T47D (cell line): ENCODE measurements around the gene SEMA5A.

ENCODE experiments used
- DNase-seq, 2 experiments: peaks; one replicate each; pipeline versions ENCODE4 v3.0.0 to v3.0.0-alpha.2; 2011 to 2012; ENCODE audit warnings: low read depth in 1 of 2, low spot score in 1 of 2
- JUND ChIP-seq: IDR thresholded peaks from 2 replicates; pipeline ENCODE4 v1.6.1; 2012; ENCODE audit warnings: low read depth
- in situ Hi-C: cut with HindIII; loops from 2 replicates; pipeline ENCODE4 v1.10.0; 2016; ENCODE audit warnings: low sequenced_read_pairs, low pct_unique_long_range_greater_than_20kb

The SEMA5A gene

DNA sequence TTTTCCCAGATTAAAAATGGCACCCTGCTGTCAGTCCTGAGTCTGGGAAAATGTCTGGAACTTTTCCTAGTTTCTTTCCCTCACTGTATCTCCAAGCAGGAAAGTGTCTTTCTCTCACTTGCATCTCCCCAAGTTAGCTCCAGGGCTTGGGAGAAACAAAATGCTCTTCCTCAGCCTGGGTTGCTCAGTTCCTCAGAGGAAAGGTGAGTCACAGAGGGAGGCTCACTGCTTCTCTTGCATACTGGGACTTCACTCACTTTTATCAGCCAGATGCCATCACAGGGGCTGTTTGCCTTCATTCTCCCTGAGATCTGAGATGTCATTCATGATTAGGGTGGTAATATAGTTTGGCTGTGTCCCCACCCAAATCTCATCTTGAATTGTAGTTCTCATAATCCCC, 519.9 kb downstream of the SEMA5A start:
- no peak for TF ChIP-seq JUND
- DNase-seq, result no peak
- in situ Hi-C loops, result no loop called here

- TF ChIP-seq JUND, result no peak
- DNase-seq, result no peak
- in situ Hi-C loops, result no loop called here
Measured at GRCh38 chr5:9020996-9021395, 524.9 kb downstream of the SEMA5A start.

DNA sequence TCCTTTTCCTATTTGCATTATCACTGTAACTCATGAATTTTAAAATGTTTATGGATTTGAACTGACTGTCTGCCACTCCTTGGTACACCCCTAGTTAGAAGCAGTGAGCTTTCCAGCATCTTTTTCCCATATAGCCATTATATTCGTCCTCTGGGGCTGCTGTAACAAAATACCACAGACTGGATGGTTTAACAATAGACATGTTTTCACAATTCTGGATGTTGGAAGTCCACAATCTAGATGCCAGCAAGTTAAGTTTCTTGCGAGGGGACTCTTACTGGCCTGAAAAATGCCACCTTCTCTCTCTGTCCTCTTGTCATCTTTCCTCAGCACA, 530.0 kb downstream of the SEMA5A start:
- no peak for DNase-seq
- no peak for TF ChIP-seq JUND
- in situ Hi-C loops, result no loop called here

DNA sequence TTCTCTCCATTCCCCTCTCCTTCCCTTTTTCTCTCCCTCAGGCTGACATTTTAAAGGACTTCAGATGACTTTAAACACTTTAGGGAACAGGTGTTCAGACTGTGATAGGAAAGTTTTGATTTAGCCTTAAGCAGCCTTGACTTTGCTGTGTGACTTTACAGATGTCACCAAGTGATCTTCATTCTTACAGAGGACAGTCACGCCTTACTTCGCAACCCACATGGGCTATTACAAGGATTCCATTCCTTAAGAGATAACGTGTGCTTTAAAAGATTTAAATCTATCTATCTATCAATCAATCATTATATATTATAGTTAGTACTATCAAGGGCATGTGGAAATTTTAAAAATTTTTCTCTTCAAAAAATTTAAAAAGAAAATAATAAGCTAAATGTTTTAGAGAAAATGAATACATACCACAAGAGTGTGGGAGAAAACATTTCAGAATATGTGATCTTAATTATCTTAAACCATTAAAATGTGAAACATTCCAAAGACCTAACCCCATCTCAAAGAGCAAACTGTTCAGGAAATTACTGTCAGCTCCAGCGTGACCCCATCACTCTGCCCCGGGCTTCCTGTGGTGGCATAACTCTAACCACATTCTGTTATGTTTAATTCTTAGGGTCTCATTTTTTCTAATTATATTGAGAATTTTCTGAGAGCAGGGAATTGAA, 530.5 kb downstream of the SEMA5A start:
- in situ Hi-C loops, result no loop called here
- TF ChIP-seq JUND, result no peak
- DNase-seq, result no peak

DNA sequence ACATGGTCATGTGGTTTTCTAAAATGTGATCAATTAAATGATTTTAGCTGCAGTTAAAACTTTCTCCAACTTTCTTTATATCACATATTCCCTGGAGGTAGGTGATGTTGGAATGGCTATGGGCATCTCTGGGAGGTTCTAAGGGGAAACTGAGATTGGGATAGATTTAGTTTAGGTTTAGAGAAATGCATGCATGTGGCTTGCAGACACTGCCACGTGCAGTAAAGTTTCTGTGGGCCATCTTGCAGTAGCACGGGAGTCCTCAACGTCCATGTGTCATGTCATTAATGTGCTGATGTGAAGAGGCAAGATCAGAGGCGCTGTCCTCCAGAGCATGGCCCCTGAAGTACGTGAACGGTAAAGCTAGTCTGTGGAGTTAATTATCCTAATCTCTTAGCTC, 532.7 kb downstream of the SEMA5A start:
- no peak for TF ChIP-seq JUND
- in situ Hi-C loops, result no loop called here
- no peak for DNase-seq

DNA sequence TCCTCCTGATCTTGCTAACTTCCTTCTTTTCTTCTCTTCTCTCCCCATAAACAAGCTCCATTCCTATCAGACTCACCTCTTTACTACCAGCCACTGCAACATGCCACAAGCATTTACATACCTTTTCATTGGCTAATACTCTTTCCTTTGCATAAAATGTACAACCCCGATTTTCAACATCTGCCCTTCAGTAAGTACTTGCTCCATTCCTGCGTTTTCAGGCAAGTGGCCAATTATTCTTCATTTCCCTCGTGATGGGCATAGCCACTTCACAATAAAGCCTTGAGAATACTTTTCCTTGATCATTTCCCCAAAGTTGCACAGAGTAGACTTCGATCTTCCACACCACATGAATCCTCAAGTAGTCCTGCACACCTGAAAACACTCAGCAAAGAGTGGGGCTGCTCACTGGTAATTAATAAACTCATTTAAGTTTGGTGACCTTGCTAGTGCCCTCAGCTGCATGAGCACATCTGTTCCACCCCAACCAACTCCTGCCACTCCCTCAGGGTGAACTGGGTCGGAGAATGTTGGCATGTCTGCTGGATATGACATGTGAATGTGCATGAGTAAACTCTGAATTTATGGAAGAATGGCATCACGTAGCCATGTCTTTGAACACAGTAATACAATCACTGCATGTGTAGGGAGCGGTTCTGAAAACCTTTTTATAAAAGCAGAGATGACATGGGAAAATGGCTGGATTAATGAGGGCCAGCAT, 535.8 kb downstream of the SEMA5A start:
- in situ Hi-C loops, result no loop called here
- no peak for DNase-seq
- TF ChIP-seq JUND, result no peak

GRCh38 chr5:8997542-8998070, 548.3 kb downstream of the SEMA5A start:
- no peak for DNase-seq
- TF ChIP-seq JUND, result no peak
- in situ Hi-C loops, result no loop called here

GRCh38 chr5:8993031-8993430, 552.8 kb downstream of the SEMA5A start:
- no peak for TF ChIP-seq JUND
- in situ Hi-C loops, result no loop called here
- peak in 1 of 2 experiments; percentile 9 for DNase-seq
